ENCODE results near the gene UQCC3.

Gene UQCC3

DNA sequence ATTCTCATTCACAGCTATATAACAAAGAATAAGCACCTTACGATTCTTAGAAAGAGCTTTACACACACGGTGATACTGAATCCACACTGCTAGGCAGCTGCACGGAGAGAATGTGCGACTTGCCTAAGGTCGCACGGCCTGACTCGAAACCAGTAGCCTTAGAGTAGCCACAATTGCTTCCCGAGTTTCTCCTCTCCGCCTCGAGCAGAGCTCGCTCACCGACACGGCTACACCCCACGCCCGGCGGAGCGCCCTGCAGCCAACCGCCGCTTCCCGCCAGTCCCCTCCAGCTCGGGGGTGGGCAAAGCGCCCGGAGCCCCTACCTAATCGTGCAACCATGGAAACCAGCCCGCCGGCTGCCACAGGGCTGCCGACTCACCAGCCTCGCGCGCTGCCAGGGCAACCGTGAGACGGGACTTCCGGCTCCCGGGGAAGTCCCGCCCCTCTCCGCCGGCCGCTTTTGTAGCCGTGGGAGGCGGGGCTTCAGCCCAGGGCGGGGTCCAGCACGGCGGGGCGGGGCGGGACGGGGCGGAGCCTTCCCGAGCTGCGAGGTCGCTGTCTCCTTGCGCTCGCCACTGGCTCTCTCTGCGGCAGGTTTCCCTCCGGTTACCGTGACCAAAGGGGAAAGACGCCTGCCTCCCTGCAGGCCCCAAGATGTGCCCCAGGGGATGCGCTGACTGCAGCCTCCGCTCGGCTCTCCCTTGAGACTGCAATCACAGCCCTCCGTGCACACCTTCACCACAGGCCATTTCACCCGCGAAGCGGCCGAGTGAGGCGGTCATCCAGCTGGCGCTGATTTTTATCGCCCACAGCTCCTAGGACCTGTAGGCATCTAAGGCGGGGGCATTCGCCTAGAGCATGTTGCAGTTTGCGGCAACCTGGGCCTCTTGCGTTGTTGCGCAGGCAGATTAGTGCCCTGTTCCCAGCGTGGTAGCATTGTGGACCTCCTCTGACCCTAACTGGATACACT is 34.7 kb downstream of the UQCC3 start:
- DNase-seq, result peak; percentile 99

DNA sequence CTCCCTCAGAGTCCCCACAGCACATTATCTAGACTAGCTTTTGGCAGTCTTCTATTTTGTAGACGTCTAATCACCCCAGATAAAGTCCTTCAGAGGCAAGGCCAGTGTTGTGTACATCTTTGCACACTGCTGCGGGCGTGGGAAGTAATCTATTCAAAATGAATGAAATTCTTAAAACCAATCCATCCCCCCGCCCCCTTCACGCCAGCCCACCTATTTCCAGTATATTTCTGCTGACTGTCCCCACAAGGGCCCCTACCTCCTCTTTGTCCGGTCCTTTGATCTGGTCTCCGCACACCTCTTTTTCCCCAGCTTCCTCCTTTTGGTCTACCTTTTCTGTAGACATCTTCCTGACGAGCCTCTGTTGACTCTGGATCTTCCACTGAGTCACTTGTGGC is 35.4 kb downstream of the UQCC3 start:
- DNase-seq, result no peak

DNA sequence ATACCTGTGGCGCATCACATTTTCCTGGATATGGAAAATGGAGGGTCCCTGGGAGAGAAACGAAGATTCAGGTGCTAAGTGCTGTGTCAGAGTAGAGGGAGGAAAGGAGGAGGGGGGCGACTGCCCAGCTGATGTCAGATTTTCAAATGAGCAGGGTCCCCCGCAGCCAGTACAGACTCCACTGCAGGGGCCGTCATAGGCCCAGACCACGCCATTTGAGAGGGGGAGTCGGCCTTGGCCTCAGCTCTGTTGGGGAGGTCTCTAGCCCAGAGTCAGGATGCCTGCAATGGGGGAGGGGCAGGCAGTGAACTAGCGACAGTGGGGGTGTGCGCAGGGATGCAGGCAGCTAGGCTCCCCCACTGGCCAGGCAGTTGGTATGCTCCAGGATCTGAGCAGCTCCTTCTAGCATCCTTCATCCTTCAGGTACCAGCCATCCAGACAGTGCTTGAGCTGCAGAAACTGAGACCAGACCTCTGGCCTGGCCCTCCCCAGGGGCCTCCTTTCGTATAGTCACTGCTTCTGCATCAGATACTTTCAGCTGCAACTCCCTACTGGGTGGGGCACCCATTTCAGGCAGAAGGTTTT is 35.9 kb downstream of the UQCC3 start, which contains the start of the genes BSCL2 and GNG3:
BSCL2 (minus strand) TSS at position 148 of the 585 bp plus-strand sequence. CDS start 229 bp downstream, outside the sequence.
GNG3 (plus strand) TSS at position 400 of the 585 bp plus-strand sequence. CDS start 620 bp downstream, outside the sequence.
- DNase-seq, result peak; percentile 31

- DNase-seq, result peak; percentile 58
These were observed 36.9 kb downstream of the UQCC3 start for GRCh38 chr11:62708392-62708791.

GRCh38 chr11:62708793-62709192 is 37.3 kb downstream of the UQCC3 start:
- DNase-seq, result peak; percentile 52

GRCh38 chr11:62709247-62710000 is 38.0 kb downstream of the UQCC3 start:
- DNase-seq, result peak; percentile 100

DNA sequence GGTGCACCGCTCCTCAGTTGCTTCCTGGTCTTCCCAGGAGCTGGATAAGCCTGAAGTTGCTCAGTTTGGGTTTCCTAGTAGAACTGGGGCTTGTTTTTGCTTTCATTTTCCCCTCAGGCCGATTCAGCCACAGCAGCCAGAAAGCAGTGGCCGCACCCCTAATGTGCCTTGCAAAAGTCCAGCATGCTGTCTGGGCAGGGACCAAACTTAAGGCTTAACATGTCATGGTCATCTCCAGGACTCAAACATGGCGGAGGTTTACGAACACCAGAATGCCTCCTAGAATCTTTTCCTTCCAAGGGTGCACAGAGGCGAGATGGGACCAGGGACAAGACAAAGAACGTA is 38.5 kb downstream of the UQCC3 start:
- DNase-seq, result peak; percentile 52

DNA sequence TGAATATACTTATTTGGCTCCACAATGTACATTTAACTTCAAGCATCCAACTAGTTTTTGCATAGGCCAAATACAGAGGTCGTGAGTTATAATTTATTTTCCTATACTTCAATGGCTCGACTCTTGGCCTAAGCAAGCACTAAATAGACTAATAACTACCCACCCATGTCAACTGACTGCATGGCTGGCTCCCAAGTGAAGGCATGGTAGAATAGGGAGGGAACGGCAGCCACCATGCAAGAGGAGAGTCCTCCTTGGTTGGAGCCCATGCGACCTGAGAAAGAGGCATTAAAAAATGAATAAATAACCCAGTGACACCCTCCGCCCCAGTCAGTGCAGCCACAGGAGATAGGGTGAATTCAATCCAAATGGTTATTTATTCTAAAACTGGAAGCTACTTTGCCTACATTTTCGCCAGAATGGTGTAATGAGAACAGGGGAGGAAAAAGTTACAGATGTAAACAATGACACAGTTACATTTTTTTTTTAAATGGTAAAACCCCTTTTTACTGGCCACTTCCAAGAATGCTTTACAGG is 40.9 kb downstream of the UQCC3 start:
- no peak for DNase-seq

DNA sequence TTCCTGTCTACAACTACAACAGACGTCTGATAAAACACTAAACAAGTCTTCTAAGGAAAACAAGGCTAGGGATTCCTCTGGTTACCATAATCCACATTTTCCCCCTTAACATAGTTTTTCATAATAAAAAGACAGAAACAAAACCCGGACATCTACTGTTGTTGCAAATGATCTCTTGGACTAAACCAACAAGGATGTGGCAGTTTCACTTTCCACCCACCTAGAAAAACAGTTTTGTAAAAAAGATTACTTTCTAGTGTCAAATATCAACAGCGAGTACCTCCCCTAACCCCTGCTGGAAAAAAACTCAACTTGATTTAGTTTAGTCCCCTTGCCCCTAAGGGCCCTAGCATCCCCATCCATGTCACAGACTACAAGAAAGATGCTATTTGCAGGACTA is 41.4 kb downstream of the UQCC3 start:
- no peak for DNase-seq

- DNase-seq, result no peak
These were observed 41.9 kb downstream of the UQCC3 start for GRCh38 chr11:62713343-62713742.

DNA sequence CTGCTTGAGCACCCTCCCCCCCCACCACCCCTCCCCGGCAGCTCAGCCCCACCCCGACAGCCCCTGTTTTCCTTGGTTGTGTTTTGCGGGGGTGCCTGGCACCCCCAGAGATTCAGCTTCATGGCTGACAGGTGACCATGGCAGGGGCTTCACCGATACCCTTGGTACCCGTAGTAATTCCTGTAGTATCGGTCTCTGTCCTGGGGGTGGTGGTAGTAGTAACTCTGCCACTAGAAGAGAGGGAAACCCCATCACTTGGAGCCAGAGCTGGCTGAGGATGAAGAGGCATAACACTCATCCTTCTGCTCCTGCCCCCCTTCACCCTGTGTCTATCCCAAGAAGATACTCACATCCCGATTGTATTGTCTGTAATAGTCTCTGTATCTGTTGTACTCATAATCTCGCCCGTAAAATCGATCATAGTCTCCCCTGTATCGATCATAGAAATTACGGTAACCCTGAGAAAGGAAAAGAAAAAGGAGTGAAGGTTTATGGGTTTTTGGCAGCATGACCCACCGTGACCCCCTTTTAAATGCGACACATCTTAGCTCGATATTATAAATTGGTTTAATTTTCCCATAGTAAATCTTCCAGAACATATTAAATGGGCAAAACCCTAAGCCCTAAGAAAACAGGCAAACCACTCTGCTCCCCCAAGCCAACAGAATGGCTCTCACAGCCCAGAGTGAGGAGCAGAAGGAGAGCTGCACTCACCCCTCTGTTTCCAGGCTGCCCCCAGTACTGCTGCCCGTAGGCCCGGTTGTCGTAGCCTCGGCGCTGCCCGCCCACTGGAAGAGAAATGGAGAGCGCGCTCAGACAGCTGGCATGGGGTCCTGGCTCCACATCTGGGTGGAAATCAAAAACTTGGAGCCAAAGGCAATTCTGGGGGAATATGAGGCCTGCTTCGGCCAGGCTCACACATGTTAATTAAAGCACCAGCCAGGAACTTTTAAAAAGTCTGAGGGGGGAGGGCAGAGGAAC is 44.0 kb downstream of the UQCC3 start:
- no peak for DNase-seq

DNA sequence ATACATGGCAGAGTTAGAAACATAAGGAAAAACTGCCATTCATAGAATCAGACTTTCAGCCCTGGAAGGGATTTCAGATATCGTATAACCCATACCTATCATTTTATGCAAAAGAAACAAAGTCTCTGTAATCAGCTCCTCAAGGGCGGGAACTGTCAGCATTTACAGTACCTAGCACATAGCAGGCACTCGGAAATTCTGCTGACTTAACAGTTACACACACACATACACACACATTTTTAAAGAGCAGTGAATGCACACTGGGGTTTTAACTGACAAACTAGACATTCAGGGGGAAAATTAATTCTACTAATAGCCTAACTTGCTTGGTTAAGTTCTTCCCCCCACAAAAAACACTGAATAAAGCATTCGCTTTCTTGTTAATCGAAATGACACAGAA is 44.7 kb downstream of the UQCC3 start:
- DNase-seq, result no peak

DNA sequence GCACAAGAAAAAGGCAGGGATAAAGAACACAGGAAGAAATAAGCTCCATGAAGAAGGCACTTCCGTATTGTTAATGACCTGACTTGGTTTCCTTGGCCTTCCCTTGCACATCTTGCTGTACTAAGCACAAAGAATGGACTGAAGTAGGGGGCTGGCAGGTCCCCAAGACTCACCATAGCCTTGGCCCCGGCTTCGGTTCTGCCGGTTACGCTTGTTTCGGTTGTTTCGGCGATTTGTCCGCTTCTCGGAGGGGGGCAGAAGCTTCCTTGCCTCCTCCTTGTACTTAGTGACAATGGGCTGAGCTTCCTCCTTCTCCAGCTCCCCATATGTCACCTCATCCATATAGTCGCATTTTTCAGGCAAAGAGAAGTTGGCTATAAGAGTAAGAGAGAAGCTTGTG is 45.3 kb downstream of the UQCC3 start:
- no peak for DNase-seq

DNA sequence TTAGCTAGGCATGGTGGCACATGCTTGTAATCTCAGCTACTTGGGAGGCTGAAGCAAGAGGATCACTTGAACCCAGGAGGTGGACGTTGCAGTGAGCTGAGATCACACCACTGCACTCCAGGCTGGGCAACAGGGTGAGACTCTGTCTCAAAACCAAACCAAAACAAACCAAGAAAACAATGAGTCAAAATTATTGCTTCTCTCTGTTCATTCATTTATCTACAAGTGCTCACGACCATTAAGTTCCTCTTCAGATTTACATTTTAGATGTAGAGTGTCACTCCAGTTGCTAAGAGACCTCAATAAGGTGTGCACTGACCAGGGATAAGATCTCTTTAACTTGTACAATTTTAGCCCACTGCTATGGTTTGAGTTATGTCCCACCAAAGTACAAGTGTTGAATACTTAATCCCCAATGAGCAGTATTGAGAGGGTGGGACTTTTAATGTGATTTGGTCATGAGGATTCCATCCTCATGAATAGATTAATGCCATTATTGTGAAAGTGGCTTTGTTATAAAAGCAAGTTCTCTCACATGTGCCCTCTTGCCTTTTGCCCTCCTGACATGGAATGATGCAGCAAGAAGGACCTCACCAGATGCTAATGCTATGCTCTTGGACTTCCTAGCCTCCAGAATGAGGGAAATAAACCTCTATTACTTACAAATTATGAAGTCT is 48.0 kb downstream of the UQCC3 start:
- no peak for DNase-seq

DNA sequence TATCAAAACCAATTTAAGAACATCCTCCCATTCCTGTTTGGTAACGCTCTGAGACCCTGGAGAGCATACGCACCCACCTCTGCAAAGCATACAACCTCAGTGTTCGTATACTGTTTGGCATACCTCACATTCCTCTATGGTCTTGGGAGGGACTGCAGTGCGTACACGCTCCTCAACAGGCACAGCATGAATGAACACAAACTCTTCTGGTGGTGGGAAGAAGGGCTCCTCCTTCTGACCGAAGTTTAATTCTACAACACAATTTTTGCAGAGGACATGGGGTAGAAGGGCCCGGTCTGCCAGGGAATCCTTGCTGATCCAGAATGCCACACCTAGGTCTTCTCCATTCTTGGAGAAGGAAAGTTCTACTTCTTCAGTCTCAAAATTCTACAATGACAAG is 50.5 kb downstream of the UQCC3 start:
- peak; percentile 56 for DNase-seq

Data from hematopoietic multipotent progenitor cell treated with erythropoietin and hydrocortisone succinate and interleukin-3 and kit ligand, for 4 days (in vitro differentiated cells).